Measurements from ENCODE around the gene C6orf89. TPM values are rescaled to one million over a fixed set of nuclear protein-coding genes. Genes with fewer than 3 reads are reported as not detected.

The C6orf89 gene
- polyA plus RNA-seq, 3 donors, result 19.2 to 37.5 (median 29.2) TPM

GRCh38 chr6:36920049-36920448, 34.3 kb downstream of the C6orf89 start:
- H3K27me3 ChIP-seq (ENCODE audit: control insufficient read depth in 2 of 2, insufficient read depth in 2 of 2, low read length in 2 of 2), result no peaks in the 10 kb centered on the region
- intact Hi-C loops (cut with micrococcal nuclease), result no loop called here
- H3K9ac ChIP-seq (ENCODE audit: insufficient read depth, low read length, poor library complexity, severe bottlenecking), result no peak overlapping the region
- Mint-ChIP-seq H3K36me3 (peaks cover 83 to 97% of the 10 kb centered on the region in 2 donors), H3K4me1 (peaks cover 4% of the 10 kb centered on the region), H3K9me3 (no peaks in the 10 kb centered on the region), H3K4me3 (no peak overlapping the region), H3K27ac (no peak overlapping the region), H3K27me3 (ENCODE audit: low read depth in 3 of 3) (peaks cover 0 to 2% (median 0%) of the 10 kb centered on the region in 3 donors)
- H4K20me1 ChIP-seq (ENCODE audit: insufficient read depth, low read length), result no peaks in the 10 kb centered on the region
- WGBS (ENCODE audit: insufficient coverage), result 100% methylated on average over 3 of the region's 4 CpGs
- no peak overlapping the region for H3K4me2 ChIP-seq (replicated peaks; ENCODE audit: extremely low read depth, low read length, poor library complexity, severe bottlenecking)
- peaks cover 89 to 100% of the 10 kb centered on the region in 2 donors for H3K36me3 ChIP-seq (replicated peaks in 1 of 2; ENCODE audit: control insufficient read depth in 1 of 2, insufficient read depth in 2 of 2, low read length in 2 of 2)
- TF ChIP-seq CTCF (IDR thresholded peaks at IDR 0.05), result no peak
- H3K9me3 ChIP-seq (replicated peaks in 1 of 2; ENCODE audit: control insufficient read depth in 1 of 2, insufficient read depth in 1 of 2, low read length in 2 of 2), result no peaks in the 10 kb centered on the region
- no peak overlapping the region for H3K27ac ChIP-seq (ENCODE audit: low read depth in 1 of 2, low read length in 2 of 2)
- no peak overlapping the region for H3K4me3 ChIP-seq (replicated peaks in 1 of 3; ENCODE audit: low read depth in 2 of 3, low read length in 3 of 3)
- no peak overlapping the region for H2AFZ ChIP-seq (ENCODE audit: insufficient read depth, low read depth, low read length, poor library complexity, severe bottlenecking)
- peaks cover 0 to 10% of the 10 kb centered on the region in 2 donors for H3K4me1 ChIP-seq (ENCODE audit: control insufficient read depth in 1 of 2, insufficient read depth in 2 of 2, low read length in 2 of 2)
- no peak for DNase-seq
- H3K79me2 ChIP-seq (ENCODE audit: insufficient read depth, low read length), result no peaks in the 10 kb centered on the region

GRCh38 chr6:36920546-36920945, 34.8 kb downstream of the C6orf89 start:
- no CpG with 5 or more reads among the region's 5 CpGs for WGBS (ENCODE audit: insufficient coverage)
- no peak overlapping the region for H3K4me3 ChIP-seq (replicated peaks in 1 of 3; ENCODE audit: low read depth in 2 of 3, low read length in 3 of 3)
- no peaks in the 10 kb centered on the region for H3K9me3 Mint-ChIP-seq
- no peak for TF ChIP-seq CTCF (IDR thresholded peaks at IDR 0.05)
- H3K4me3 Mint-ChIP-seq, result no peak overlapping the region
- no peak overlapping the region for H3K9ac ChIP-seq (ENCODE audit: insufficient read depth, low read length, poor library complexity, severe bottlenecking)
- H3K4me2 ChIP-seq (replicated peaks; ENCODE audit: extremely low read depth, low read length, poor library complexity, severe bottlenecking), result no peak overlapping the region
- H3K36me3 ChIP-seq (replicated peaks in 1 of 2; ENCODE audit: control insufficient read depth in 1 of 2, insufficient read depth in 2 of 2, low read length in 2 of 2), result peaks cover 90 to 100% of the 10 kb centered on the region in 2 donors
- H3K9me3 ChIP-seq (replicated peaks in 1 of 2; ENCODE audit: control insufficient read depth in 1 of 2, insufficient read depth in 1 of 2, low read length in 2 of 2), result no peaks in the 10 kb centered on the region
- no peaks in the 10 kb centered on the region for H4K20me1 ChIP-seq (ENCODE audit: insufficient read depth, low read length)
- H3K4me1 ChIP-seq (ENCODE audit: control insufficient read depth in 1 of 2, insufficient read depth in 2 of 2, low read length in 2 of 2), result peaks cover 0 to 5% of the 10 kb centered on the region in 2 donors
- intact Hi-C loops (cut with micrococcal nuclease), result no loop called here
- H2AFZ ChIP-seq (ENCODE audit: insufficient read depth, low read depth, low read length, poor library complexity, severe bottlenecking), result no peak overlapping the region
- H3K27ac Mint-ChIP-seq, result no peak overlapping the region
- no peaks in the 10 kb centered on the region for H3K79me2 ChIP-seq (ENCODE audit: insufficient read depth, low read length)
- H3K36me3 Mint-ChIP-seq, result peaks cover 83 to 97% of the 10 kb centered on the region in 2 donors
- H3K27me3 Mint-ChIP-seq (ENCODE audit: low read depth in 3 of 3), result peaks cover 0 to 2% (median 0%) of the 10 kb centered on the region in 3 donors
- H3K27me3 ChIP-seq (ENCODE audit: control insufficient read depth in 2 of 2, insufficient read depth in 2 of 2, low read length in 2 of 2), result no peaks in the 10 kb centered on the region
- no peak overlapping the region for H3K27ac ChIP-seq (ENCODE audit: low read depth in 1 of 2, low read length in 2 of 2)
- no peak for DNase-seq
- peaks cover 2% of the 10 kb centered on the region for H3K4me1 Mint-ChIP-seq

All from CD14-positive monocyte (primary cell).